ENCODE results near the gene KCNAB1. TPM values are rescaled to one million over a fixed set of nuclear protein-coding genes. Genes with fewer than 3 reads are reported as not detected.

KCNAB1 gene
- total and polyA plus RNA-seq, 10 of the 15 experiments (the other 5 are each of a cell fraction or from before 2014, with no cell fraction given), result 0.11 to 0.69 (median 0.43) TPM; not detected in 6

DNA sequence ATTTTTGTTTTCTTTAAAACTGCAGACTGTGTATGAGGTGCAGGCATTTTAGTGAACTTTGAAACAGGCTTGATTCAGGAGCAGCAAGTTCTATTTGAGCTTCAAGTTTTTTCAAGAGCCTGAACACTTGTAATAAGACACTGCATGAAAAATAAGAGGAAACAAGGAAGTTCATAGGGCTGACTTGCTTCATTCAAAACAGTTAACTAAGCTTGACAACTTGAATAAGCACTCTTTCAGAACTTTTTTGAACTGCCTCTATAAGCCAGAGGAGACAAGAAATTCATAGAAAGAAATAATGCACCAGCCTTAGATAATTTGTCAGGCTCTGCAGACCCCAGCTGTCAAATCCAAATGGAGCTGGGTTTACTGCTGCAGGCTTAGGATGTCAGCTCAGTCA lies 304.4 kb downstream of the KCNAB1 start:
- ChIA-PET RAD21 (ENCODE audit: unreplicated experiment) (no interaction called here), CTCF (interaction anchor here (0.7 to 2.4 kb wide), 3 partner anchors 18 to 85 kb away, joined by 3 to 7 read pairs (median 4); no protein-coding TSS in a partner anchor), SMC1A (ENCODE audit: uncharacterized antibody, unreplicated experiment) (interaction anchor here (1.0 to 1.4 kb wide), 2 partner anchors 31 to 43 kb away, joined by 3 to 4 read pairs; no protein-coding TSS in a partner anchor), POLR2A (no interaction called here)
- Histone ChIP-seq H3K79me2 (ENCODE audit: control insufficient read depth, insufficient read depth, low read length) (no peaks in the 10 kb centered on the region), H2AFZ (ENCODE audit: control insufficient read depth, low read depth, low read length) (no peak overlapping the region), H3K4me3 (no peak overlapping the region), H3K4me1 (ENCODE audit: control insufficient read depth, insufficient read depth, low read length) (no peaks in the 10 kb centered on the region), H3K27ac (ENCODE audit: control insufficient read depth, insufficient read depth) (no peak overlapping the region), H3K9me3 (replicated peaks; ENCODE audit: control insufficient read depth, insufficient read depth, low read length) (no peaks in the 10 kb centered on the region), H4K20me1 (ENCODE audit: control insufficient read depth, insufficient read depth) (no peaks in the 10 kb centered on the region), H3K27me3 (replicated peaks in 1 of 2; ENCODE audit: control insufficient read depth in 2 of 2, insufficient read depth in 2 of 2, low read length in 1 of 2) (peaks cover 3 to 7% of the 10 kb centered on the region in 2 experiments; a peak in 3 of 4 replicates), H3K36me3 (ENCODE audit: control insufficient read depth in 2 of 2, insufficient read depth in 2 of 2, low read length in 1 of 2) (no peaks in the 10 kb centered on the region), H3K9ac (ENCODE audit: control insufficient read depth, insufficient read depth, low read length) (no peak overlapping the region), H3K4me2 (ENCODE audit: control insufficient read depth, insufficient read depth) (no peak overlapping the region)
- no peak for DNase-seq (ENCODE audit: low read depth, low spot score)
- in situ Hi-C loops (cut with MboI) (no loop called here), intact Hi-C loops (cut with micrococcal nuclease; ENCODE audit: unreplicated experiment) (no loop called here)
- BruUV-seq (replicated peaks), result no TSS peak
- no peak for FAIRE-seq
- no peak for ATAC-seq
- TF ChIP-seq, protein P1, sequence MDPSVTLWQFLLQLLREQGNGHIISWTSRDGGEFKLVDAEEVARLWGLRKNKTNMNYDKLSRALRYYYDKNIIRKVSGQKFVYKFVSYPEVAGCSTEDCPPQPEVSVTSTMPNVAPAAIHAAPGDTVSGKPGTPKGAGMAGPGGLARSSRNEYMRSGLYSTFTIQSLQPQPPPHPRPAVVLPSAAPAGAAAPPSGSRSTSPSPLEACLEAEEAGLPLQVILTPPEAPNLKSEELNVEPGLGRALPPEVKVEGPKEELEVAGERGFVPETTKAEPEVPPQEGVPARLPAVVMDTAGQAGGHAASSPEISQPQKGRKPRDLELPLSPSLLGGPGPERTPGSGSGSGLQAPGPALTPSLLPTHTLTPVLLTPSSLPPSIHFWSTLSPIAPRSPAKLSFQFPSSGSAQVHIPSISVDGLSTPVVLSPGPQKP (IDR thresholded peaks at IDR 0.05; ENCODE audit: low read depth, low read length), result no peak
- TF ChIP-seq NR2C1 (IDR thresholded peaks at IDR 0.05) (no peak), PBX3 (IDR thresholded peaks at IDR 0.05; ENCODE audit: insufficient replicate concordance, low read depth, low read length) (no peak), RAD21 (IDR thresholded peaks at IDR 0.05; ENCODE audit: insufficient read depth, low read depth, low read length) (no peak), SRF (IDR thresholded peaks at IDR 0.05; ENCODE audit: low read depth in 2 of 2, low read length in 2 of 2) (no peak), IKZF2 (IDR thresholded peaks at IDR 0.05) (no peak), NR2C2 (IDR thresholded peaks at IDR 0.05; ENCODE audit: borderline replicate concordance, control insufficient read depth, insufficient read length, low read depth) (no peak), ZBTB11 (CRISPR knock-in tag; IDR thresholded peaks at IDR 0.05) (no peak), ZBTB40 (IDR thresholded peaks at IDR 0.05; ENCODE audit: borderline replicate concordance) (no peak)
- TF ChIP-seq, protein P2, sequence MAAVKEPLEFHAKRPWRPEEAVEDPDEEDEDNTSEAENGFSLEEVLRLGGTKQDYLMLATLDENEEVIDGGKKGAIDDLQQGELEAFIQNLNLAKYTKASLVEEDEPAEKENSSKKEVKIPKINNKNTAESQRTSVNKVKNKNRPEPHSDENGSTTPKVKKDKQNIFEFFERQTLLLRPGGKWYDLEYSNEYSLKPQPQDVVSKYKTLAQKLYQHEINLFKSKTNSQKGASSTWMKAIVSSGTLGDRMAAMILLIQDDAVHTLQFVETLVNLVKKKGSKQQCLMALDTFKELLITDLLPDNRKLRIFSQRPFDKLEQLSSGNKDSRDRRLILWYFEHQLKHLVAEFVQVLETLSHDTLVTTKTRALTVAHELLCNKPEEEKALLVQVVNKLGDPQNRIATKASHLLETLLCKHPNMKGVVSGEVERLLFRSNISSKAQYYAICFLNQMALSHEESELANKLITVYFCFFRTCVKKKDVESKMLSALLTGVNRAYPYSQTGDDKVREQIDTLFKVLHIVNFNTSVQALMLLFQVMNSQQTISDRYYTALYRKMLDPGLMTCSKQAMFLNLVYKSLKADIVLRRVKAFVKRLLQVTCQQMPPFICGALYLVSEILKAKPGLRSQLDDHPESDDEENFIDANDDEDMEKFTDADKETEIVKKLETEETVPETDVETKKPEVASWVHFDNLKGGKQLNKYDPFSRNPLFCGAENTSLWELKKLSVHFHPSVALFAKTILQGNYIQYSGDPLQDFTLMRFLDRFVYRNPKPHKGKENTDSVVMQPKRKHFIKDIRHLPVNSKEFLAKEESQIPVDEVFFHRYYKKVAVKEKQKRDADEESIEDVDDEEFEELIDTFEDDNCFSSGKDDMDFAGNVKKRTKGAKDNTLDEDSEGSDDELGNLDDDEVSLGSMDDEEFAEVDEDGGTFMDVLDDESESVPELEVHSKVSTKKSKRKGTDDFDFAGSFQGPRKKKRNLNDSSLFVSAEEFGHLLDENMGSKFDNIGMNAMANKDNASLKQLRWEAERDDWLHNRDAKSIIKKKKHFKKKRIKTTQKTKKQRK (IDR thresholded peaks at IDR 0.05; ENCODE audit: low read depth, low read length), result no peak
